Measurements from ENCODE around the gene PSAPL1.

GRCh38 chr4:7444314-7444713, 9.6 kb upstream of the PSAPL1 start:
- TF ChIP-seq ZNF274 (IDR thresholded peaks at IDR 0.05; ENCODE audit: low read depth, low read length) (no peak), YY1 (IDR thresholded peaks at IDR 0.05; ENCODE audit: insufficient read depth, insufficient read length) (no peak)
